ENCODE results near the gene PALLD. TPM values are rescaled to one million over a fixed set of nuclear protein-coding genes. Genes with fewer than 3 reads are reported as not detected.

Gene PALLD
- total RNA-seq, 1 experiment from 2014 or later: 23.7 TPM

GRCh38 chr4:168859100-168859499 is 362.2 kb downstream of the PALLD start:
- no peak for ATAC-seq
- POLR2A ChIA-PET: no interaction called here

More at GRCh38 chr4:168859100-168859499, 362.2 kb downstream of the PALLD start:
- Mint-ChIP-seq H3K4me1 (peaks cover 30% of the 10 kb centered on the region), H3K9me3 (peaks cover 8% of the 10 kb centered on the region), H3K27me3 (ENCODE audit: low read depth) (no peaks in the 10 kb centered on the region), H3K36me3 (peaks cover 9% of the 10 kb centered on the region), H3K27ac (peak overlapping the region; percentile 21; the same call in 1 of the 2 replicates), H3K4me3 (no peak overlapping the region)
- CTCF ChIA-PET: no interaction called here
- DNase-seq (ENCODE audit: low spot score): no peak
- TF ChIP-seq ZNF423 (CRISPR knock-in tag; IDR thresholded peaks at IDR 0.05) (no peak), HMGXB4 (CRISPR knock-in tag; IDR thresholded peaks at IDR 0.05) (no peak), NFYB (CRISPR knock-in tag; conservative IDR thresholded peaks at IDR 0.05; ENCODE audit: low read depth) (no peak), RORB (CRISPR knock-in tag; IDR thresholded peaks at IDR 0.05) (no peak), ZNF232 (CRISPR knock-in tag; IDR thresholded peaks at IDR 0.05) (no peak), TCF7 (CRISPR knock-in tag; IDR thresholded peaks at IDR 0.05; ENCODE audit: low read depth) (no peak), STAT6 (CRISPR knock-in tag; conservative IDR thresholded peaks at IDR 0.05; ENCODE audit: low read depth) (no peak), ZNF138 (CRISPR knock-in tag; conservative IDR thresholded peaks at IDR 0.05) (no peak), ZNF512 (CRISPR knock-in tag; IDR thresholded peaks at IDR 0.05; ENCODE audit: borderline replicate concordance) (no peak)
- TF ChIP-seq, protein P1, sequence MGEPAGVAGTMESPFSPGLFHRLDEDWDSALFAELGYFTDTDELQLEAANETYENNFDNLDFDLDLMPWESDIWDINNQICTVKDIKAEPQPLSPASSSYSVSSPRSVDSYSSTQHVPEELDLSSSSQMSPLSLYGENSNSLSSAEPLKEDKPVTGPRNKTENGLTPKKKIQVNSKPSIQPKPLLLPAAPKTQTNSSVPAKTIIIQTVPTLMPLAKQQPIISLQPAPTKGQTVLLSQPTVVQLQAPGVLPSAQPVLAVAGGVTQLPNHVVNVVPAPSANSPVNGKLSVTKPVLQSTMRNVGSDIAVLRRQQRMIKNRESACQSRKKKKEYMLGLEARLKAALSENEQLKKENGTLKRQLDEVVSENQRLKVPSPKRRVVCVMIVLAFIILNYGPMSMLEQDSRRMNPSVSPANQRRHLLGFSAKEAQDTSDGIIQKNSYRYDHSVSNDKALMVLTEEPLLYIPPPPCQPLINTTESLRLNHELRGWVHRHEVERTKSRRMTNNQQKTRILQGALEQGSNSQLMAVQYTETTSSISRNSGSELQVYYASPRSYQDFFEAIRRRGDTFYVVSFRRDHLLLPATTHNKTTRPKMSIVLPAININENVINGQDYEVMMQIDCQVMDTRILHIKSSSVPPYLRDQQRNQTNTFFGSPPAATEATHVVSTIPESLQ (CRISPR knock-in tag; IDR thresholded peaks at IDR 0.05): no peak
- TF ChIP-seq, protein P2, sequence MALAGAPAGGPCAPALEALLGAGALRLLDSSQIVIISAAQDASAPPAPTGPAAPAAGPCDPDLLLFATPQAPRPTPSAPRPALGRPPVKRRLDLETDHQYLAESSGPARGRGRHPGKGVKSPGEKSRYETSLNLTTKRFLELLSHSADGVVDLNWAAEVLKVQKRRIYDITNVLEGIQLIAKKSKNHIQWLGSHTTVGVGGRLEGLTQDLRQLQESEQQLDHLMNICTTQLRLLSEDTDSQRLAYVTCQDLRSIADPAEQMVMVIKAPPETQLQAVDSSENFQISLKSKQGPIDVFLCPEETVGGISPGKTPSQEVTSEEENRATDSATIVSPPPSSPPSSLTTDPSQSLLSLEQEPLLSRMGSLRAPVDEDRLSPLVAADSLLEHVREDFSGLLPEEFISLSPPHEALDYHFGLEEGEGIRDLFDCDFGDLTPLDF (CRISPR knock-in tag; IDR thresholded peaks at IDR 0.05): no peak

Measured in WTC11 (cell line).